ENCODE measurements around the gene MTHFD1L.

Gene MTHFD1L

GRCh38 chr6:151016107-151016506 lies 150.6 kb downstream of the MTHFD1L start:
- DNase-seq (ENCODE audit: low read depth) = no peak

GRCh38 chr6:151018046-151018445 lies 152.5 kb downstream of the MTHFD1L start:
- DNase-seq (ENCODE audit: low read depth) = peak; percentile 64

GRCh38 chr6:151018911-151019782 lies 153.6 kb downstream of the MTHFD1L start:
- DNase-seq (ENCODE audit: low read depth) = no peak

- DNase-seq (ENCODE audit: low read depth) = peak; percentile 43
These were observed 156.4 kb downstream of the MTHFD1L start for GRCh38 chr6:151021896-151022295.

- peak; percentile 33 for DNase-seq (ENCODE audit: low read depth)
These were observed 157.0 kb downstream of the MTHFD1L start for GRCh38 chr6:151022492-151022891.

GRCh38 chr6:151023342-151023741 lies 157.8 kb downstream of the MTHFD1L start:
- DNase-seq (ENCODE audit: low read depth) = no peak

GRCh38 chr6:151024597-151024996 lies 159.1 kb downstream of the MTHFD1L start:
- DNase-seq (ENCODE audit: low read depth) = no peak

GRCh38 chr6:151025076-151025475 lies 159.6 kb downstream of the MTHFD1L start:
- no peak for DNase-seq (ENCODE audit: low read depth)

- DNase-seq (ENCODE audit: low read depth) = no peak
These were observed 160.7 kb downstream of the MTHFD1L start for GRCh38 chr6:151026041-151026663.

- DNase-seq (ENCODE audit: low read depth) = no peak
These were observed 161.8 kb downstream of the MTHFD1L start for GRCh38 chr6:151027295-151027747.

GRCh38 chr6:151027936-151028838 lies 162.7 kb downstream of the MTHFD1L start:
- DNase-seq (ENCODE audit: low read depth) = no peak

GRCh38 chr6:151029970-151030369 lies 164.5 kb downstream of the MTHFD1L start:
- no peak for DNase-seq (ENCODE audit: low read depth)

- no peak for DNase-seq (ENCODE audit: low read depth)
These were observed 166.5 kb downstream of the MTHFD1L start for GRCh38 chr6:151032034-151032433.

GRCh38 chr6:151034825-151035781 lies 169.6 kb downstream of the MTHFD1L start:
- no peak for DNase-seq (ENCODE audit: low read depth)

- peak; percentile 98 for DNase-seq (ENCODE audit: low read depth)
These were observed 170.8 kb downstream of the MTHFD1L start for GRCh38 chr6:151036211-151036721.

GRCh38 chr6:151036869-151037680 lies 171.6 kb downstream of the MTHFD1L start:
- peak; percentile 49 for DNase-seq (ENCODE audit: low read depth)

GRCh38 chr6:151038616-151039015 lies 173.1 kb downstream of the MTHFD1L start:
- DNase-seq (ENCODE audit: low read depth) = no peak

- peak; percentile 99 for DNase-seq (ENCODE audit: low read depth)
These were observed 175.5 kb downstream of the MTHFD1L start for GRCh38 chr6:151040888-151041521.

GRCh38 chr6:151041686-151042085 lies 176.2 kb downstream of the MTHFD1L start:
- no peak for DNase-seq (ENCODE audit: low read depth)

Data from ELR (cell line).